Stimulated activated naive CD8-positive, alpha-beta T cell treated with anti-CD3 and anti-CD28 coated beads, Interleukin-15, Interleukin-2, amounts not matched to agents 100 ng/mL and 50 ng/mL, for 24 hours (primary cell): ENCODE data around the gene SART3.
"Not testable (repeated sequence)": the region's sequence is repeated elsewhere in the genome, so short reads cannot be mapped to it uniquely, and the experiment has no call there.

ENCODE experiments used
- H3K27ac Mint-ChIP-seq: one replicate; pipeline ENCODE4 v1.8.0; 2021; ENCODE audit warnings: mild to moderate bottlenecking, mixed read lengths
- H3K27me3 Mint-ChIP-seq: one replicate; pipeline ENCODE4 v1.8.0; 2021; ENCODE audit warnings: mixed read lengths
- H3K36me3 Mint-ChIP-seq: one replicate; pipeline ENCODE4 v1.8.0; 2021; ENCODE audit warnings: low read depth, mixed read lengths
- H3K4me1 Mint-ChIP-seq: one replicate; pipeline ENCODE4 v1.8.0; 2021; ENCODE audit warnings: low read depth, mixed read lengths
- H3K4me3 Mint-ChIP-seq: one replicate; pipeline ENCODE4 v1.8.0; 2021; ENCODE audit warnings: mild to moderate bottlenecking, mixed read lengths
- H3K9me3 Mint-ChIP-seq: one replicate; pipeline ENCODE4 v1.8.0; 2021; ENCODE audit warnings: mixed read lengths

SART3 gene

GRCh38 chr12:108487029-108487428 lies 73.9 kb downstream of the SART3 start:
- H3K36me3 Mint-ChIP-seq, H3K27ac Mint-ChIP-seq, H3K9me3 Mint-ChIP-seq, H3K4me1 Mint-ChIP-seq, H3K4me3 Mint-ChIP-seq: not testable (repeated sequence)
- H3K27me3 Mint-ChIP-seq = peaks cover 24% of the 10 kb centered on the region

- not testable (repeated sequence) for H3K4me1 Mint-ChIP-seq, H3K36me3 Mint-ChIP-seq, H3K9me3 Mint-ChIP-seq, H3K27ac Mint-ChIP-seq, H3K4me3 Mint-ChIP-seq
- peaks cover 24% of the 10 kb centered on the region for H3K27me3 Mint-ChIP-seq
Observed at GRCh38 chr12:108485371-108485770, 75.6 kb downstream of the SART3 start.

GRCh38 chr12:108484845-108485244 lies 76.1 kb downstream of the SART3 start:
- H3K27ac Mint-ChIP-seq = no peak overlapping the region
- no peaks in the 10 kb centered on the region for H3K4me1 Mint-ChIP-seq
- peaks cover 24% of the 10 kb centered on the region for H3K27me3 Mint-ChIP-seq
- peaks cover 6% of the 10 kb centered on the region for H3K9me3 Mint-ChIP-seq
- no peak overlapping the region for H3K4me3 Mint-ChIP-seq
- H3K36me3 Mint-ChIP-seq = no peaks in the 10 kb centered on the region

GRCh38 chr12:108484431-108484830 lies 76.5 kb downstream of the SART3 start:
- H3K4me1 Mint-ChIP-seq = no peaks in the 10 kb centered on the region
- peaks cover 6% of the 10 kb centered on the region for H3K9me3 Mint-ChIP-seq
- no peaks in the 10 kb centered on the region for H3K36me3 Mint-ChIP-seq
- H3K27me3 Mint-ChIP-seq = peaks cover 24% of the 10 kb centered on the region
- no peak overlapping the region for H3K4me3 Mint-ChIP-seq
- H3K27ac Mint-ChIP-seq = no peak overlapping the region

GRCh38 chr12:108483213-108484059 lies 77.5 kb downstream of the SART3 start:
- no peaks in the 10 kb centered on the region for H3K36me3 Mint-ChIP-seq
- H3K27me3 Mint-ChIP-seq = peaks cover 24% of the 10 kb centered on the region
- H3K4me3 Mint-ChIP-seq = no peak overlapping the region
- no peak overlapping the region for H3K27ac Mint-ChIP-seq
- no peaks in the 10 kb centered on the region for H3K4me1 Mint-ChIP-seq
- H3K9me3 Mint-ChIP-seq = peaks cover 6% of the 10 kb centered on the region

- Mint-ChIP-seq H3K9me3 (peaks cover 6% of the 10 kb centered on the region), H3K27ac (no peak overlapping the region), H3K4me3 (no peak overlapping the region), H3K36me3 (no peaks in the 10 kb centered on the region), H3K4me1 (no peaks in the 10 kb centered on the region), H3K27me3 (peaks cover 17% of the 10 kb centered on the region)
Observed at GRCh38 chr12:108482717-108483212, 78.2 kb downstream of the SART3 start.

GRCh38 chr12:108479364-108480070 lies 81.5 kb downstream of the SART3 start:
- Mint-ChIP-seq H3K27me3 (peaks cover 8% of the 10 kb centered on the region), H3K4me1 (no peaks in the 10 kb centered on the region), H3K9me3 (no peaks in the 10 kb centered on the region), H3K36me3 (no peaks in the 10 kb centered on the region), H3K4me3 (no peak overlapping the region), H3K27ac (no peak overlapping the region)

GRCh38 chr12:108478611-108479206 lies 82.3 kb downstream of the SART3 start:
- Mint-ChIP-seq H3K4me3 (no peak overlapping the region), H3K36me3 (no peaks in the 10 kb centered on the region), H3K4me1 (no peaks in the 10 kb centered on the region), H3K27ac (no peak overlapping the region), H3K27me3 (peaks cover 8% of the 10 kb centered on the region), H3K9me3 (no peaks in the 10 kb centered on the region)

- Mint-ChIP-seq H3K4me3 (no peak overlapping the region), H3K27ac (no peak overlapping the region), H3K36me3 (no peaks in the 10 kb centered on the region), H3K4me1 (no peaks in the 10 kb centered on the region), H3K9me3 (no peaks in the 10 kb centered on the region), H3K27me3 (peaks cover 8% of the 10 kb centered on the region)
Observed at GRCh38 chr12:108477881-108478259, 83.1 kb downstream of the SART3 start.

- no peaks in the 10 kb centered on the region for H3K4me1 Mint-ChIP-seq
- no peaks in the 10 kb centered on the region for H3K9me3 Mint-ChIP-seq
- H3K27me3 Mint-ChIP-seq = peaks cover 8% of the 10 kb centered on the region
- no peak overlapping the region for H3K27ac Mint-ChIP-seq
- H3K4me3 Mint-ChIP-seq = no peak overlapping the region
- H3K36me3 Mint-ChIP-seq = no peaks in the 10 kb centered on the region
Observed at GRCh38 chr12:108477055-108477880, 83.7 kb downstream of the SART3 start.

GRCh38 chr12:108475396-108475795 lies 85.6 kb downstream of the SART3 start:
- H3K27ac Mint-ChIP-seq = no peak overlapping the region
- no peaks in the 10 kb centered on the region for H3K4me1 Mint-ChIP-seq
- no peak overlapping the region for H3K4me3 Mint-ChIP-seq
- H3K9me3 Mint-ChIP-seq = no peaks in the 10 kb centered on the region
- no peaks in the 10 kb centered on the region for H3K27me3 Mint-ChIP-seq
- no peaks in the 10 kb centered on the region for H3K36me3 Mint-ChIP-seq

- no peaks in the 10 kb centered on the region for H3K36me3 Mint-ChIP-seq
- H3K4me3 Mint-ChIP-seq = no peak overlapping the region
- H3K9me3 Mint-ChIP-seq = no peaks in the 10 kb centered on the region
- H3K4me1 Mint-ChIP-seq = no peaks in the 10 kb centered on the region
- no peak overlapping the region for H3K27ac Mint-ChIP-seq
- H3K27me3 Mint-ChIP-seq = peaks cover 4% of the 10 kb centered on the region
Observed at GRCh38 chr12:108473400-108474055, 87.4 kb downstream of the SART3 start.
